HUES6 (cell line): ENCODE measurements around the gene CTXND2.
"Not testable (repeated sequence)": the region's sequence is repeated elsewhere in the genome, so short reads cannot be mapped to it uniquely, and the experiment has no call there.

ENCODE experiments used
- H3K27ac ChIP-seq: 2 replicates; pipeline ENCODE4 v1.7.0; 2013; ENCODE audit warnings: low read depth, mild to moderate bottlenecking, low read length, inconsistent platforms
- H3K27me3 ChIP-seq: 2 replicates; pipeline ENCODE4 v1.6.1; 2013; ENCODE audit warnings: low read length; ENCODE audit not compliant: control insufficient read depth, insufficient read depth
- H3K36me3 ChIP-seq: 2 replicates; pipeline ENCODE4 v1.6.1; 2013; ENCODE audit warnings: low read length; ENCODE audit not compliant: control insufficient read depth, insufficient read depth
- H3K4me1 ChIP-seq: 2 replicates; pipeline ENCODE4 v1.6.1; 2013; ENCODE audit warnings: low read length; ENCODE audit not compliant: control insufficient read depth, insufficient read depth
- H3K4me3 ChIP-seq: 2 replicates; pipeline ENCODE4 v1.5.1; 2013; ENCODE audit warnings: low read depth, low read length
- H3K9ac ChIP-seq: one replicate; pipeline ENCODE4 v1.6.1; 2013; ENCODE audit warnings: mild to moderate bottlenecking, low read length
- H3K9me3 ChIP-seq: 2 replicates; pipeline ENCODE4 v1.6.1; 2013; ENCODE audit warnings: low read depth, low read length; ENCODE audit not compliant: control insufficient read depth, insufficient read depth

The CTXND2 gene

DNA sequence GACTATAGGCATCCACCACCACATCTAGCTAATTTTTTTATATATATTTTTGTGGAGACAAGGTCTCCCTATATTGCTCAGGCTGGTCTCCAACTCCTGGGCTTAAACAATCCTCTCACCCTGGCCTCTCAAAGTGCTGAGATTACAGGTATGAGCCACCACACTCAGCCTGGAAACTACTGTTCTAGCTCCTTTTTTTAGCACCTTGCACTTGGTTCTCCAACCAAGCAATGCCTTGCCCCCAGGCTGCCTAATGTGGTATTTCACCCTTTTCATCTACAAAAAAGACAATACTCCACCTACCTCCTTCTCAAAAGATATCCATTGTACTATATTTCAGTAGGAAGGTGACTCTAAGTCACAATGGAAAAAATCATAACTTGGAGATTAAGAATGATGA, 17.3 kb upstream of the CTXND2 start:
- no peak overlapping the region for H3K9ac ChIP-seq
- no peaks in the 10 kb centered on the region for H3K9me3 ChIP-seq
- H3K4me1 ChIP-seq, result no peaks in the 10 kb centered on the region
- H3K36me3 ChIP-seq, result peaks cover 7% of the 10 kb centered on the region
- no peaks in the 10 kb centered on the region for H3K27me3 ChIP-seq
- H3K27ac ChIP-seq, result no peak overlapping the region
- H3K4me3 ChIP-seq, result no peak overlapping the region

DNA sequence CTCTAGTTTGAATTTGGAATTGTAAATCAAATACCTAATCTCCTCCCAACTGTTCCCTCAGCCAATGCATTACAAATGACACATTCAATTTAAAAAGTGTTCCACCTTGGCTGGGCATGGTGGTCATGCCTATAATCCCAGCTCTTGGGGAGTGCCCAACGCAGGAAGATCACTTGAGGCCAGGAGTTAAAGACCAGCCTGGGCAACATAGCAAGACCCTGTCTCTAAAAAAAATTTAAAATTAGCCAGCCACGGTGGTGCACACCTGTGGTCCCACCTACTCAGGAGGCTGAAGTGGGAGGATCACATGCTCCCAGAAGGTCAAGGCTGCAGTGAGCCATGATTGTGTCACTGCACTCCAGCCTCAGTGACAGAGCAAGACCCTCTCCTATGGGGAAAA, 14.4 kb upstream of the CTXND2 start:
- Histone ChIP-seq H3K27me3 (no peaks in the 10 kb centered on the region), H3K36me3 (peaks cover 7% of the 10 kb centered on the region), H3K9me3 (no peaks in the 10 kb centered on the region), H3K4me3 (no peak overlapping the region), H3K9ac (no peak overlapping the region), H3K4me1 (no peaks in the 10 kb centered on the region), H3K27ac (no peak overlapping the region)

DNA sequence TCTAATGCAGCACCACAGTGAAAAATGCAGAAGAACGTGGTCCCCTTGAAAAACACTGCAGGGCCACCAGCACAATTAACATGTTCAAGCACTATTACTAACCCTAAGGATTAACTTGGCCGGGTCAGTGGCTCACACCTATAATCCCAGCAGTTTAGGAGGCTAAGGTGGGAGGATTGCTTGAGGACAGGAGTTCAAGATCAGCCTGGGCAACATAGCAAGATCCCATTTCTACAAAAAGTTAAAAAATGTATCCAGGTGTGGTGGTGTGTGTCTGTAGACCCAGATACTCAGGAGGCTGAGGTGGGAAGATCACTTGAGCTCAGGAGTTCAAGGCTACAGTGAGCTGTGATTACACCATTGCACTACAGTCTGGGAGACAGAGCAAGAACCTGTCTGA, 13.4 kb upstream of the CTXND2 start:
- Histone ChIP-seq H3K9ac (no peak overlapping the region), H3K36me3 (peaks cover 5% of the 10 kb centered on the region), H3K4me3 (no peak overlapping the region), H3K9me3 (no peaks in the 10 kb centered on the region), H3K27me3 (no peaks in the 10 kb centered on the region), H3K4me1 (no peaks in the 10 kb centered on the region), H3K27ac (no peak overlapping the region)

DNA sequence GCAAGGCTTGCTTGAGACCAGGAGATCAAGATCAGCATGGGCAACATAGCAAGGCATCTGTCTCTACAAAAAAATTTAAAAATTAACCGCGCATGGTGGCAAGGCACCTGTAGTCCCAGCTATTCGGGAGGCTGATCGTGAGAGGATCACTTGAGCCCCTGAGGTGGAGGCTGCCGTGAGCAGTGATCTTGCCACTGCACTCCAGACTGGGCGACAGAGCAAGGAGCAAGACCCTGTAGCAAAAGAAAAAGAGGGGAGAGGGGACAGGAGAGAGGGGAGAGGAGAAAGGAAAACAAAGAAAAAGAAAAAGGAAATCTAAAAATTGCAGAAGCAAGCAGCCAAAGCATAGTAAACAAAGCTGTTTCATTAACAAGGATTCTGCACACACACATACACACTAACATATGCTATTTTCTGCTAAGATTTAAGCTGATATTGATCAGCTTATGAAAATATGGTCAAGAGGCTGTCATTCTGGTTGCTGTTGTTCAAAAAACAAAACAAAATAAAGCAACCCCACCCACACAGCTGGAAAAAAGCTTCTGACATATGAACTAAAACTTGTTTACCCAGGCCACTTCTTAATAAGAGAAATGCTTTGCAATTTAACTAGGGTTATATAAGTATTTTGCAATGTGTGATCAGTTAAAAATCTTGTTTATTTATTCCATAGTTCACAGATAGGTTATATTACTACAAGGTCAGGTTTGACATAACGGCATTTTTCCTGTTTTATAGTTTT, 12.3 kb upstream of the CTXND2 start:
- Histone ChIP-seq H3K27ac (no peak overlapping the region), H3K9ac (no peak overlapping the region)

DNA sequence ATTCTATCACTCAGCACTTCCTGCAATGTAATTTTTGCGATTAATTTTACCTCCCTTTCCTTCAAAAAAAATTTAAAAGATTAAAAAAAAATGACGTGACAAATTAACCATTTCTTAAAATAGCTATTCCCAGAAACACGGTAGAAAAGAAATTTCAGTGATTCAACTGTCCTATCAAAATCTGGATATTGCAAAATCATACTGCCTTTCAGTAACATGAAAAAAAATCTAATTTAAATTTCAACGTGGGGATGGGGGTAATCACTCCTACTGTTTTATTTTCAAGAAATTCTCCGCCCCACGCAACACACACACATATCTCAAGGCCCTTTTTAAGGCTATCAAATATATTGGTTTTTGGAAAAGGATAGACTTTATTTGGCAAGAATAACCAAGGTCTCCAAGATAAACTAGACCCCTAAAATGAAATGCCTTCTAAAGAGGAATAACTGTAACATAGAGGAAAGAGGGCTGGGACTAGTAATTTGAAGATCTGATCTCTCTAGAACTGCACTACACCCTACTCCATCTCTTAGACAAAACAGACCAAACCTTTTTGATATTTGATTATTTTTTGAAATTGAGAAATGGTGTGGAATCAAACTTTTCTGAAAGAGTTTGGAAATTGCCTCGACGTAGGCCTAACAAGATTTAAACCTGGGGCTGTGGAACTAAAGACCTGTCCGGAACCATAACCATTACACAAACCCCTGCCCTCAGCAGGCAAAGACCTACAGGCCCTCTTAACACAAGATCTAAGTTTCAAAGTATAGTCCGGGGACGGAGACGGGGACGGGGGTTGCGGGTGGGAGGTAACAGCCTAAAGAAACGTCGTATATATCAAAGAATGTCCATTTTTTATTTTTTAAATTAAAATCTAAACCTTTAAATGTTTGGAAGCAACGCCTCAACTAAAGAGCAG, 11.5 kb upstream of the CTXND2 start:
- Histone ChIP-seq H3K4me1 (no peaks in the 10 kb centered on the region), H3K4me3 (peak overlapping the region; percentile 91), H3K27ac (peak overlapping the region; percentile 53; the same call in 1 of the 2 replicates), H3K27me3 (no peaks in the 10 kb centered on the region), H3K9ac (peak overlapping the region; percentile 76), H3K36me3 (peaks cover 5% of the 10 kb centered on the region), H3K9me3 (no peaks in the 10 kb centered on the region)

More for the DNA sequence above, 12.3 kb upstream of the CTXND2 start:
- no peaks in the 10 kb centered on the region for H3K27me3 ChIP-seq
- peaks cover 5% of the 10 kb centered on the region for H3K36me3 ChIP-seq
- H3K4me1 ChIP-seq, result no peaks in the 10 kb centered on the region
- peak overlapping the region; percentile 91; the same call in 1 of the 2 replicates for H3K4me3 ChIP-seq
- no peaks in the 10 kb centered on the region for H3K9me3 ChIP-seq

- Histone ChIP-seq H3K4me3 (peak overlapping the region; percentile 91), H3K36me3 (peaks cover 5% of the 10 kb centered on the region), H3K27me3 (no peaks in the 10 kb centered on the region), H3K9me3 (no peaks in the 10 kb centered on the region), H3K27ac (peak overlapping the region; percentile 53; the same call in 1 of the 2 replicates), H3K9ac (peak overlapping the region; percentile 76), H3K4me1 (no peaks in the 10 kb centered on the region)
These were observed 10.8 kb upstream of the CTXND2 start for GRCh38 chr1:150876119-150876454.

GRCh38 chr1:150878931-150879330, 8.0 kb upstream of the CTXND2 start:
- not testable (repeated sequence) for H3K27ac ChIP-seq, H3K4me1 ChIP-seq

GRCh38 chr1:150881331-150882070, 5.4 kb upstream of the CTXND2 start:
- no peaks in the 10 kb centered on the region for H3K36me3 ChIP-seq
- H3K9me3 ChIP-seq, result no peaks in the 10 kb centered on the region
- no peaks in the 10 kb centered on the region for H3K4me1 ChIP-seq
- H3K4me3 ChIP-seq, result no peak overlapping the region
- no peak overlapping the region for H3K27ac ChIP-seq
- H3K27me3 ChIP-seq, result no peaks in the 10 kb centered on the region
- H3K9ac ChIP-seq, result no peak overlapping the region

More at GRCh38 chr1:150878931-150879330, 8.0 kb upstream of the CTXND2 start:
- not testable (repeated sequence) for H3K27me3 ChIP-seq, H3K9me3 ChIP-seq, H3K36me3 ChIP-seq, H3K9ac ChIP-seq, H3K4me3 ChIP-seq

- H3K9me3 ChIP-seq, H3K36me3 ChIP-seq, H3K4me1 ChIP-seq, H3K9ac ChIP-seq, H3K27me3 ChIP-seq, H3K27ac ChIP-seq, H3K4me3 ChIP-seq: not testable (repeated sequence)
These were observed 3.8 kb upstream of the CTXND2 start for GRCh38 chr1:150883121-150883520.

DNA sequence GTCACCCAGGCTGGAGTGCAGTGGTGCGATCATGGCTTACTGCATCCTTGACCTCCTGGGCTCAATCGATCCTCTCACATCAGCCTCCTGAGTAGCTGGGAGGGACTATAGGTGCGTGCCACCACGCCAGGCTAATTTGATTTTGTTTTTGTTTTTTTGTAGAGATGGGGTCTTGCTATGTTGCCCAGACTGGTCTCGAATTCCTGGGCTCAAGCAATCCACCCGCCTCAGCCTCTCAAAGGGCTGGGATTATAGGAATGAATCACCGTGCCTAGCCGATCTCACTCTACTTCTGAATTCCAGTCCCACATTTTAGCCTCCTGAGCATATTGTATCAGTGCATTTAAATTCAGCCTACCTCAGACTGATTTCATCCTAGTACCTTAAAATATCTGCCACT, 1.8 kb downstream of the CTXND2 start:
- H3K9me3 ChIP-seq, result no peaks in the 10 kb centered on the region
- no peaks in the 10 kb centered on the region for H3K4me1 ChIP-seq
- no peak overlapping the region for H3K9ac ChIP-seq
- no peak overlapping the region for H3K4me3 ChIP-seq
- no peaks in the 10 kb centered on the region for H3K27me3 ChIP-seq
- no peaks in the 10 kb centered on the region for H3K36me3 ChIP-seq
- H3K27ac ChIP-seq, result no peak overlapping the region

DNA sequence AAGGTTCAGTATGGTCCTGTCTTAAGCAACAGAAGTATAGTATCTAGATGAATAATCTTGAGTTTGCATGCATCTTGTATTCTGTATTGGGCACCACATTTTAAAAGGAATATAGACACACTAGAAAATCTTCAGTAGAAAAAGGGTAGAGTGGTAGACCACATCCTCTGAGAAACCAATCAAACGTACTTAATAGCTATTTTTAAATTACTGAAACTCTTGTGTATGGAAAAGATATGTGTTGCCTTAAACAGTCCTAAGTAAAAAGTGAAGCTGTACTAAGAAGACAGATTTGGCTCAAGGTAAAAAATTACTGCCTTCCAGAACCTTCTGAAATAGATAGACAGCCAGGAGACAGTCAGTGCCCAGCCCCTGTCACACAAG, 3.1 kb downstream of the CTXND2 start:
- Histone ChIP-seq H3K9me3 (no peaks in the 10 kb centered on the region), H3K27me3 (no peaks in the 10 kb centered on the region), H3K9ac (no peak overlapping the region), H3K4me1 (no peaks in the 10 kb centered on the region), H3K27ac (no peak overlapping the region), H3K36me3 (no peaks in the 10 kb centered on the region), H3K4me3 (no peak overlapping the region)
